HCT116 (cell line): Measurements from ENCODE around the gene CUBN. TPM values are rescaled to one million over a fixed set of nuclear protein-coding genes. Genes with fewer than 3 reads are reported as not detected.

Source experiments
- ATAC-seq: fragments of 200-7000 bp; cut with Tn5 transposase; 2 replicates; pipeline ENCODE4 v1.9.1; 2020; ENCODE audit warnings: mild to moderate bottlenecking, moderate library complexity
- BruUV-seq: library from RNA; stranded (reverse); fragments of 400-500 nt; replicated peaks from 2 replicates; lab custom pipeline; 2021; lab: Mats Ljungman, UMichigan
- CTCF ChIA-PET: fragments of 300-600 bp; sonication (Branson Sonifier 250); formaldehyde crosslinking; loops from one replicate; lab custom pipeline; 2021; ENCODE audit warnings: antibody characterized with exemption; lab: Charles Lee
- POLR2A ChIA-PET: fragments of 300-600, 350-600 bp; sonication (Branson Sonifier 250); formaldehyde crosslinking; loops from one replicate; lab custom pipeline; 2021; ENCODE audit warnings: antibody characterized with exemption; lab: Charles Lee
- RAD21 ChIA-PET, 2 experiments: fragments of 300-600 bp; sonication (Branson Sonifier 250); formaldehyde crosslinking; loops; one replicate each; lab custom pipeline; 2023; ENCODE audit warnings: low total read pairs in 2 of 2; ENCODE audit not compliant: uncharacterized antibody in 2 of 2, unreplicated experiment in 2 of 2, low non-redundant PET in 1 of 2; lab: Charles Lee
- DNase-seq: peaks from one replicate; pipeline ENCODE4 v3.0.0-alpha.2; 2010; ENCODE audit warnings: low read depth, low spot score
- H2AFZ ChIP-seq: fragments of 200-600 bp; shearing (Covaris generic), sonication (generic); 2 replicates; pipeline ENCODE4 v1.6.1; 2017; ENCODE audit warnings: low read depth, mixed run types, mixed read lengths, antibody characterized with exemption, low read length; ENCODE audit not compliant: poor library complexity, severe bottlenecking
- H3K27ac ChIP-seq: 2 replicates; pipeline ENCODE4 v1.5.1; 2012; ENCODE audit warnings: low read depth, low read length
- H3K27me3 ChIP-seq: fragments of 200-600 bp; sonication (generic); 2 replicates; pipeline ENCODE4 v1.6.1; 2016; ENCODE audit warnings: mixed run types, low read length, mixed read lengths; ENCODE audit not compliant: insufficient read depth
- H3K36me3 ChIP-seq, 2 experiments: fragments of 200-500 bp in 1 of 2; fragments of 200-600 bp in 1 of 2; sonication (Bioruptor generic) in 1 of 2; sonication (generic) in 1 of 2; 2 replicates each; pipeline versions ENCODE4 v1.5.1 to v1.6.1; 2014 to 2016; ENCODE audit warnings: low read length in 2 of 2, inconsistent platforms in 1 of 2, mixed read lengths in 1 of 2, mixed run types in 1 of 2; ENCODE audit not compliant: insufficient read depth in 2 of 2, control insufficient read depth in 1 of 2
- H3K4me1 ChIP-seq, 2 experiments: fragments of 200-600 bp in 1 of 2; sonication (generic) in 1 of 2; 2 replicates each; pipeline versions ENCODE4 v1.5.1 to v1.6.1; 2012 to 2017; ENCODE audit warnings: low read length in 2 of 2, inconsistent platforms in 1 of 2, mild to moderate bottlenecking in 1 of 2, mixed read lengths in 1 of 2, mixed run types in 1 of 2, moderate library complexity in 1 of 2; ENCODE audit not compliant: insufficient read depth in 2 of 2, control insufficient read depth in 1 of 2
- H3K4me2 ChIP-seq: fragments of 200-600 bp; sonication (generic); 2 replicates; pipeline ENCODE4 v1.6.1; 2017; ENCODE audit warnings: mixed run types, low read length, mixed read lengths
- H3K4me3 ChIP-seq, 2 experiments: fragments of 200-600 bp in 1 of 2; sonication (generic) in 1 of 2; replicated peaks in 1 of 2; 2 replicates each; pipeline ENCODE4 v1.5.1; 2011 to 2016; ENCODE audit warnings: low read length in 2 of 2, control low read depth in 1 of 2, low read depth in 1 of 2, mild to moderate bottlenecking in 1 of 2, mixed read lengths in 1 of 2, mixed run types in 1 of 2
- H3K79me2 ChIP-seq: fragments of 200-600 bp; sonication (generic); 2 replicates; pipeline ENCODE4 v1.6.1; 2017; ENCODE audit warnings: mild to moderate bottlenecking, mixed run types, low read length, moderate library complexity, mixed read lengths; ENCODE audit not compliant: insufficient read depth
- H3K9ac ChIP-seq: fragments of 200-600 bp; sonication (generic); 2 replicates; pipeline ENCODE4 v1.6.1; 2016; ENCODE audit warnings: low read length, mixed read lengths
- H3K9me2 ChIP-seq: fragments of 200-600 bp; sonication (generic), shearing (Covaris generic); 2 replicates; pipeline ENCODE4 v1.6.1; 2017; ENCODE audit warnings: mixed run types, mild to moderate bottlenecking, moderate library complexity; ENCODE audit not compliant: insufficient read depth
- H3K9me3 ChIP-seq, 2 experiments: fragments of 200-500 bp in 1 of 2; fragments of 200-600 bp in 1 of 2; sonication (Bioruptor generic) in 1 of 2; sonication (generic) in 1 of 2; 2 replicates each; pipeline ENCODE4 v1.6.1; 2014 to 2017; ENCODE audit warnings: low read length in 2 of 2, mixed read lengths in 2 of 2, inconsistent platforms in 1 of 2, low read depth in 1 of 2, mild to moderate bottlenecking in 1 of 2, mixed run types in 1 of 2, moderate library complexity in 1 of 2; ENCODE audit not compliant: control insufficient read depth in 1 of 2, insufficient read depth in 1 of 2
- H4K20me1 ChIP-seq: fragments of 200-600 bp; sonication (generic), shearing (Covaris generic); 2 replicates; pipeline ENCODE4 v1.6.1; 2017; ENCODE audit warnings: mixed run types, mild to moderate bottlenecking, moderate library complexity; ENCODE audit not compliant: insufficient read depth
- ATF3 ChIP-seq: IDR thresholded peaks from 2 replicates; pipeline ENCODE4 v1.6.1; 2012
- CBX3 ChIP-seq: IDR thresholded peaks from 2 replicates; pipeline ENCODE4 v1.6.1; 2012; ENCODE audit warnings: low read depth
- CEBPB ChIP-seq: IDR thresholded peaks from 2 replicates; pipeline ENCODE4 v1.6.1; 2012; ENCODE audit warnings: low read depth
- CTCF ChIP-seq, 3 experiments: fragments of 200-600 bp in 1 of 3; sonication (generic) in 1 of 3; IDR thresholded peaks in 2 of 3; conservative IDR thresholded peaks in 1 of 3; 2 replicates each; pipeline ENCODE4 v1.5.1; 2012 to 2017; ENCODE audit warnings: low read depth in 2 of 3, low read length in 2 of 3, antibody characterized with exemption in 1 of 3, borderline replicate concordance in 1 of 3, control low read depth in 1 of 3, mild to moderate bottlenecking in 1 of 3, mixed read lengths in 1 of 3, mixed run types in 1 of 3, moderate library complexity in 1 of 3; ENCODE audit not compliant: insufficient read depth in 1 of 3
- EGR1 ChIP-seq: IDR thresholded peaks from 2 replicates; pipeline ENCODE4 v1.6.1; 2012; ENCODE audit warnings: low read depth
- ELF1 ChIP-seq: IDR thresholded peaks from 2 replicates; pipeline ENCODE4 v1.6.1; 2012; ENCODE audit warnings: low read depth, borderline replicate concordance
- EZH2phosphoT487 ChIP-seq: fragments of 200-600 bp; IDR thresholded peaks from 2 replicates; pipeline ENCODE4 v1.6.1; 2018; ENCODE audit warnings: antibody characterized with exemption, borderline replicate concordance
- FOSL1 ChIP-seq: IDR thresholded peaks from 2 replicates; pipeline ENCODE4 v1.6.1; 2012; ENCODE audit warnings: low read depth
- JUND ChIP-seq: IDR thresholded peaks from 2 replicates; pipeline ENCODE4 v1.6.1; 2012
- MAX ChIP-seq: IDR thresholded peaks from 2 replicates; pipeline ENCODE4 v1.6.1; 2012
- POLR2A ChIP-seq: IDR thresholded peaks from 2 replicates; pipeline ENCODE4 v1.7.0; 2011; ENCODE audit warnings: borderline replicate concordance; ENCODE audit not compliant: insufficient read depth, insufficient read length; ENCODE audit errors: extremely low read depth
- POLR2AphosphoS5 ChIP-seq: IDR thresholded peaks from 2 replicates; pipeline ENCODE4 v1.6.1; 2011; ENCODE audit warnings: mild to moderate bottlenecking, low read depth, low read length, moderate library complexity
- REST ChIP-seq: IDR thresholded peaks from 2 replicates; pipeline ENCODE4 v1.6.1; 2012; ENCODE audit warnings: low read depth
- SIN3A ChIP-seq: IDR thresholded peaks from 2 replicates; pipeline ENCODE4 v1.6.1; 2012; ENCODE audit warnings: low read depth
- SP1 ChIP-seq: IDR thresholded peaks from 2 replicates; pipeline ENCODE4 v1.6.1; 2012; ENCODE audit warnings: low read depth
- TCF7L2 ChIP-seq: IDR thresholded peaks from 2 replicates; pipeline ENCODE4 v1.7.0; 2011; ENCODE audit warnings: borderline replicate concordance, inconsistent platforms; ENCODE audit not compliant: insufficient read depth, insufficient read length; ENCODE audit errors: extremely low read depth
- YY1 ChIP-seq: IDR thresholded peaks from 2 replicates; pipeline ENCODE4 v1.6.1; 2011; ENCODE audit warnings: low read length, low read depth, moderate library complexity, mild to moderate bottlenecking; ENCODE audit not compliant: insufficient replicate concordance; ENCODE audit errors: extremely low read depth
- ZBTB33 ChIP-seq: IDR thresholded peaks from 2 replicates; pipeline ENCODE4 v1.6.1; 2011; ENCODE audit warnings: mild to moderate bottlenecking, low read length, moderate library complexity; ENCODE audit not compliant: insufficient replicate concordance; ENCODE audit errors: extremely low read depth
- ZFX ChIP-seq: fragments of 450-650 bp; IDR thresholded peaks from 2 replicates; pipeline ENCODE4 v1.6.1; 2017
- ZNF274 ChIP-seq: fragments of 200-500 bp; sonication (Bioruptor generic); IDR thresholded peaks from 2 replicates; pipeline ENCODE4 v1.6.1; 2014; ENCODE audit warnings: mild to moderate bottlenecking, low read depth, low read length, inconsistent platforms
- intact Hi-C: fragments of 100-400 bp; cut with micrococcal nuclease; formaldehyde crosslinking; loops from 2 replicates; pipeline ENCODE4 v1.10.0; 2022
- total RNA-seq: library from RNA; stranded (reverse); gene quantifications from one replicate; pipeline ENCODE4 v1.2.1, GENCODE V29; 2021; ENCODE audit not compliant: unreplicated experiment

Gene CUBN
- total RNA-seq, 1 experiment from 2014 or later = 1.2 TPM

GRCh38 chr10:17113346-17113745 lies 16.3 kb downstream of the CUBN start:
- BruUV-seq = no TSS peak
- Histone ChIP-seq H4K20me1 (no peaks in the 10 kb centered on the region), H3K27ac (no peak overlapping the region), H2AFZ (no peak overlapping the region), H3K9ac (no peak overlapping the region), H3K4me1 (peaks cover 16 to 38% of the 10 kb centered on the region in 2 experiments), H3K9me3 (no peaks in the 10 kb centered on the region), H3K79me2 (no peaks in the 10 kb centered on the region), H3K4me2 (no peak overlapping the region), H3K9me2 (no peaks in the 10 kb centered on the region), H3K27me3 (no peaks in the 10 kb centered on the region), H3K36me3 (no peaks in the 10 kb centered on the region), H3K4me3 (no peak overlapping the region)
- DNase-seq = no peak
- no peak for TF ChIP-seq ELF1
- no peak for TF ChIP-seq CEBPB
- no peak for TF ChIP-seq REST
- TF ChIP-seq CTCF (IDR thresholded peaks at IDR 0.05 in 2 of 3, conservative IDR thresholded peaks at IDR 0.05 in 1 of 3; ENCODE audit: borderline replicate concordance in 1 of 3, insufficient read depth in 1 of 3, low read depth in 2 of 3, low read length in 2 of 3) = no peak
- TF ChIP-seq ZBTB33 = no peak
- no peak for TF ChIP-seq POLR2AphosphoS5
- TF ChIP-seq YY1 = no peak
- TF ChIP-seq SP1 = no peak
- no peak for TF ChIP-seq TCF7L2
- no peak for TF ChIP-seq CBX3
- no peak for TF ChIP-seq EZH2phosphoT487
- TF ChIP-seq FOSL1 = no peak
- no peak for TF ChIP-seq SIN3A
- no peak for TF ChIP-seq EGR1
- TF ChIP-seq JUND = no peak
- TF ChIP-seq ATF3 = no peak
- TF ChIP-seq POLR2A = no peak
- no peak for TF ChIP-seq ZFX
- TF ChIP-seq ZNF274 = no peak
- no peak for TF ChIP-seq MAX
- ChIA-PET POLR2A (no interaction called here), RAD21 (no interaction called here), CTCF (no interaction called here)
- no peak for ATAC-seq
- intact Hi-C loops = no loop called here
